WI38 (cell line): Measurements from ENCODE around the gene PCDH11Y.
"Not testable (repeated sequence)": the region's sequence is repeated elsewhere in the genome, so short reads cannot be mapped to it uniquely, and the experiment has no call there.

Source experiments
- H3K4me3 ChIP-seq: 2 replicates; pipeline ENCODE4 v1.5.1; 2011; ENCODE audit warnings: low read depth, mild to moderate bottlenecking, control low read depth, low read length

The PCDH11Y gene, protein sequence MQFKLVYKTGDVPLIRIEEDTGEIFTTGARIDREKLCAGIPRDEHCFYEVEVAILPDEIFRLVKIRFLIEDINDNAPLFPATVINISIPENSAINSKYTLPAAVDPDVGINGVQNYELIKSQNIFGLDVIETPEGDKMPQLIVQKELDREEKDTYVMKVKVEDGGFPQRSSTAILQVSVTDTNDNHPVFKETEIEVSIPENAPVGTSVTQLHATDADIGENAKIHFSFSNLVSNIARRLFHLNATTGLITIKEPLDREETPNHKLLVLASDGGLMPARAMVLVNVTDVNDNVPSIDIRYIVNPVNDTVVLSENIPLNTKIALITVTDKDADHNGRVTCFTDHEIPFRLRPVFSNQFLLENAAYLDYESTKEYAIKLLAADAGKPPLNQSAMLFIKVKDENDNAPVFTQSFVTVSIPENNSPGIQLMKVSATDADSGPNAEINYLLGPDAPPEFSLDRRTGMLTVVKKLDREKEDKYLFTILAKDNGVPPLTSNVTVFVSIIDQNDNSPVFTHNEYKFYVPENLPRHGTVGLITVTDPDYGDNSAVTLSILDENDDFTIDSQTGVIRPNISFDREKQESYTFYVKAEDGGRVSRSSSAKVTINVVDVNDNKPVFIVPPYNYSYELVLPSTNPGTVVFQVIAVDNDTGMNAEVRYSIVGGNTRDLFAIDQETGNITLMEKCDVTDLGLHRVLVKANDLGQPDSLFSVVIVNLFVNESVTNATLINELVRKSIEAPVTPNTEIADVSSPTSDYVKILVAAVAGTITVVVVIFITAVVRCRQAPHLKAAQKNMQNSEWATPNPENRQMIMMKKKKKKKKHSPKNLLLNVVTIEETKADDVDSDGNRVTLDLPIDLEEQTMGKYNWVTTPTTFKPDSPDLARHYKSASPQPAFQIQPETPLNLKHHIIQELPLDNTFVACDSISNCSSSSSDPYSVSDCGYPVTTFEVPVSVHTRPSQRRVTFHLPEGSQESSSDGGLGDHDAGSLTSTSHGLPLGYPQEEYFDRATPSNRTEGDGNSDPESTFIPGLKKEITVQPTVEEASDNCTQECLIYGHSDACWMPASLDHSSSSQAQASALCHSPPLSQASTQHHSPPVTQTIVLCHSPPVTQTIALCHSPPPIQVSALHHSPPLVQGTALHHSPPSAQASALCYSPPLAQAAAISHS (N-terminal part only)

DNA sequence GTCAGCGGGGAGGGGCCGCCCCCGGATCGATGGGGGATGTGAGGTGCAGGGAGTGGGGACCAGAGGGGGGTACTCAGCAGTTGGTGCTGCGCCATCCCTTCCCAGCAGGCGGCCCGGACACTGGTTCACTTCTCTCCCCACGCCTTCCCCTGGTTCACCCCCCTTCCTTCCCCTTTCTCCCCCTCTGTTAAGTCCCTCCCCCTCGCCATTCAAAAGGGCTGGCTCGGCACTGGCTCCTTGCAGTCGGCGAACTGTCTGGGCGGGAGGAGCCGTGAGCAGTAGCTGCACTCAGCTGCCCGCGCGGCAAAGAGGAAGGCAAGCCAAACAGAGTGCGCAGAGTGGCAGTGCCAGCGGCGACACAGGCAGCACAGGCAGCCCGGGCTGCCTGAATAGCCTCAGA lies at the start of gene PCDH11Y:
Gene PCDH11Y, plus strand, starts transcription at position 240 of the 400 bp plus-strand sequence. CDS start 56,804 bp downstream, outside the sequence.
- H3K4me3 ChIP-seq = not testable (repeated sequence)

DNA sequence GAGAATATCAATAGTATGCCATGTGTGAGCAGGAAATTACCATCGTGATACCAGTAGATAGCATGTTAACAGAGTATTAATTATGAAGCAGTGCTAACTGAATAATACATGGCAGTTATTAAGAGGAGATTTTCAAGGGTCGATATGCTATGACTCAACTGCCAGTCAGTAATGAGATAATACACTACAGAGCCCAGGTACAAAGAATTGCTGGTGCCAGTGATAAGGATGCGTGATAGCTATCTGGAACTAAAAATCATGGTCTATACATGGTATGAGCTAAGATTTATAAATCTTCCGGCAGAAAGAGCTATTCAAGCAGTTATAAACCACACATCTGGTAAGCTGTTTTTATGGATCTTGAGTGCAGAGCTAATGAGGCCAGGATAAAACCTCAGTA lies 32.2 kb upstream of the PCDH11Y start:
- H3K4me3 ChIP-seq = not testable (repeated sequence)

DNA sequence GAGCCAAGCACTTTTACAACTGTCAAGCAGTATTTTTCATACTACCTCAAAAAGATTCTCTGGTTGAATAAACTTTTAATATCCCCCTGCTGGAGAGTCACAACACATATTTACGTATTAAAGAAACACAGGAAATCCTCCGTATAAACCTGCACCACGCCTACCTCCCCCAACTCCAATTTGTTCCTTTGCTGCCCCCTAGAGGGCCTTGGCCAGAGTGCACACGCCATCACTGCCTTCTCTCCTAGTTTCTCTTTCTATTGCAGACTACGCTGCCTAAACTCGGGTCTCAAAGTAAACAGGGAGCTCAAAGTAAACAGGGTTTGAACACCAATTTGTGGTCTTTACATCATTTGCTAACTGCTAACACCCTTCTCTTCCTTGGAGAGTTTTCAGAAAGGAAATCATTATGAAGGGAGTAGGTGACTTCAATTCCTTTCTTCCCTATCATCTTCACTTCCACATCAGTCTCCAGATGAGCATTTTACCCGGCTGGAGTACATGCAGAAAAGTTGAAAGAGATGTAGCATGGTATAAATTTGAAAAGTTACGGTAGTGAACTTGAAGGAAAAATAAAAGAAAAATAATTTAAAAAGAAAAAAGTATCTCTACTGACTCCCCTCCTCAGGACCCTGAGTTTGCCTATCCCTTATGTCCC lies 8.2 kb upstream of the PCDH11Y start:
- H3K4me3 ChIP-seq = not testable (repeated sequence)

DNA sequence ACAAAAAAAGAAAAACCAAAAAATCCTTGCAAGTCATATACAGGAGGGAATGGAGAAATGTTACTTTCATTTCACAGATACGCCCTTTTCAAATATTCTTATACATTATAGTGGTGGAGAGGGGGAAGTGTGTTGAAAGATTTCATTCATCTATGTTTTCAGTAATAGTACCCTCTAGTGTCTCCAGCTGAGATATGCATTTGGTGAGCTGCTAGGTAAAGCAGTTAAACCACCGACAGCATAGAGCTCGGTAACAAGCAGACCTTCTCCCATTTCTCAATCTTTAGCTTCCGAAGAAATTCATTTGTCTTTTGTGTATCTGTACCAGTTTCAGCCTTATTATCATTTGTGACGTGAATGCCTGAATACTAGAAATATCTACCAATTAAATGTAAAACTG lies 5.2 kb upstream of the PCDH11Y start:
- not testable (repeated sequence) for H3K4me3 ChIP-seq

DNA sequence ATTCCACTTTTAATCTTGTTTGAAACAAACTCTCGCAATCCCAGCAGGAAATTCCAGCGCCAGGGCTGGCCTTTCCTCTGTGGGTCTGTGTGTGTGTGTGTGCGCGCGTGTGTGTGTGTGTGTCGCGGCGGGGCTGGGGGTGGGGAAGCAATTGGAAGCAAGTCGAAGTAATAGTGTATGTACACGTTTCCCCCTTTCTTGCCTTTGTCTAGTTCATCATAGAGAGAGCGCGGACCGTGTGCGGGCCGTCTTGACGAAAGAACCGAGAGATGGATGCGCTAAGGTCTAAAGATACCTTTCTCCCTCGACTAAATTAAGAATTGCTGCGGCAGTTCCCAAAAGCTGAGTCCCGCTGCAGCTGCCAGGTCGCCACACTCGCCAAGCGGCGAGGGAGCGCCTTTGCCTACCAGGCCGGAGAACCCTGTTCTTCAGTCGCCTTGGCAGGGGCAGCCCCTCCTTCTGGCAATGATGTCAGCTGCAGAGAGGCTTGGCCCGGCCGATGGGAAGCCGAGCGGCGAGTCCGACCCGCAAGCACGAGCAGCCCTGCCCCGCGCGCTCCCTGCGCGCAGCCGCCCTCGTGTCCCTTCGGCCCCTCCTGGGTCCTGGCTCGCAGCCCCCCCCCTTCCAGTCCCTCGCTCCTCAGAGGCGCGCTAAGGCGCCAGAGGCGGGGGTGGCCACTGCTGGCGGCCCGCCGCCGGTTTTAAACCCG lies 2.5 kb downstream of the PCDH11Y start:
- not testable (repeated sequence) for H3K4me3 ChIP-seq

DNA sequence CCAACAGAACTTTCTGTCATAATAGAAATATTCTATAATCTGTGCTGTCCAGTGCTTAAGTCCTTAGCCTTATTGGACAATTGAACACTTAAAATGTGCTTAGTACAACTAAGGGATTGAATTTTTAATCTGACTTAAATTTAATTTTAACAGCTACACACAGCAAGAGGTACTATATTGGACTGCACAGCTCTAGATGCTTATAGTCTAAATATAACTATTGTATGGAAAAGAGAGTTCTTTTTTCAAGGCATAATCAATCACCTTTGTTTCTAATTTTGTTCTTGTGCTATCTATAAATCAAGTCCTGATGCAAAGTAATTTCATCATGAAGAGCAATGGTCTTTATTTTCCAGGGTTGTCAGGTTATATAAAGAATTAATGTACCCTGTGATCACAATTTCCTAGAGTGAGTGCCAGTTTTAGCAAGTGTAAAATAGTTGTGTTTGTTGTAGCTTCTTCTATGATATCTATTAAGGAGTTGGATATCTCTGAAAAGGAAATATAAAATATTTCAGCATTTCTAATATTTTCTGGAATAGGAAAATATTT lies 39.0 kb downstream of the PCDH11Y start:
- not testable (repeated sequence) for H3K4me3 ChIP-seq

DNA sequence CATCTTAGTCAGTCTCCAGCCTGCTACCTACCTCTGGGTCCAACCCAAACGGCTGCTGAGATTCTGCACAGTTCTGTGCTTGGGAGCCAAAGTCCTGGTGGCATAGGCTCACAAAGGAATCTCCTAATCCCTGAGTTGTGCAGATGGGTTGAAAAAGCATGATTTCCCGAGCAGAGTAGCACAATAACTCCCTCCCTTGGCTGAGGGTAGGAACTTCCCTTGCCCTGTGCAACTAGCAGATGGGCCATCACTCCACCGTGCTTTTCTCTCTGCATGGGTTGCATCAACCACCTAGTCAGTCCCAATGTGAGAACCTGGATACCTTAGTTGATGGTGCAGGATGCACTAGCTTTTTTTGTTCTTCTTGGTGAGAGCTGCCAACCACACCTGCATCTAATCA lies 82.9 kb downstream of the PCDH11Y start:
- H3K4me3 ChIP-seq = not testable (repeated sequence)

DNA sequence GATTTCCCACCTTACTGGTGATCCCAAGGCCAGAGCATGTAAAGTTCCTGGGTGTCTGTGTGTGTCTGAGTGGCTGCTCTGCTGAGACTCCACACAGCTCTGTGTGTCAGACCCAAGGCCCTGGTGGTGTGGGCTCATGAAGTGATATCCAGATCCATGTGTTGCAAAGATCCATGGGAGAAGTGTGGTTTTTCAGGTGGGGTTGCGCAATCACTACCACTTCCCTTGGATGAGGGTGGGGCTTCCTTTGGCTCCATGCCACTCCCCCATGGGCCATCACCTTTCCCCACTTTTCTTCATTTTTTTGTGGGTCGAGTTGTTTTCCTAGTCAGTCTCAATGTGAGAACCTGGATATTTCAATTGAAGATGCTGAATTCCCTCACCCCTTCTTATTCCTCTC lies 182.9 kb downstream of the PCDH11Y start:
- not testable (repeated sequence) for H3K4me3 ChIP-seq

DNA sequence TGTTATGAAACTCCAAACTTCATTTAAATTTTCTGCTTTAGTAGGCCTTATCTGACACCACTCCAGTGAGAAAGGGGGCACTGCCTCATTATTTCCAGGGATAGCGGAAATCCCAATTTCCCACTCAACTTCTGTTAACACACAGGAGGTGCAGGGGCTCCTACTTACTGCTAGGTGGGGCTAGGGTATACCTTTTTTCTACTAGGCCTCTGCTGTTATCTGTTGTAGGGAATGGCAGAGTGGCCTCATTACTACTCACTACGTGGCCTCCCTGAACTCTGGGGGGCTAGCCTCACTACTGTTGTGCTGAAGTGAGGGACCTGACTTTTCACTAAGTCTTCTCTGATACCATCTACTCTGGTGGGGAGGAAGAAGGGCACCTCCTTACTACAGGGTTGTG lies 215.0 kb downstream of the PCDH11Y start:
- not testable (repeated sequence) for H3K4me3 ChIP-seq

DNA sequence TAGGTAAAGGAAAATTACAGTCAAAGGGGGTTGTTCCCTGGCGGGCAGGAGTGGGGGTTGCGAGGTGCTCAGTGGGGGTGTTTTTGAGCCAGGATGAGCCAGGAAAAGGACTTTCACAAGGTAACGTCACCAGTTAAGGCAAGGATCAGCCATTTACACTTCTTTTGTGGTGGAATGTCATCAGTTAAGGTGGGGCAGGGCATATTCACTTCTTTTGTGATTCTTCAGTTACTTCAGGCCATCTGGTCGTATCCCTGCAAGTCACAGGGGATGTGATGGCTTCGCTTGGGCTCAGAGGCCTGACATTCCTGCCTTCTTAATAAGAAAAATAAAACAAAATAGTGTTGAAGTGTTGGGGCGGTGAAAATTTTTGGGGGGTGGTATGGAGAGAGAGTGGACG lies 324.8 kb downstream of the PCDH11Y start:
- H3K4me3 ChIP-seq = not testable (repeated sequence)

DNA sequence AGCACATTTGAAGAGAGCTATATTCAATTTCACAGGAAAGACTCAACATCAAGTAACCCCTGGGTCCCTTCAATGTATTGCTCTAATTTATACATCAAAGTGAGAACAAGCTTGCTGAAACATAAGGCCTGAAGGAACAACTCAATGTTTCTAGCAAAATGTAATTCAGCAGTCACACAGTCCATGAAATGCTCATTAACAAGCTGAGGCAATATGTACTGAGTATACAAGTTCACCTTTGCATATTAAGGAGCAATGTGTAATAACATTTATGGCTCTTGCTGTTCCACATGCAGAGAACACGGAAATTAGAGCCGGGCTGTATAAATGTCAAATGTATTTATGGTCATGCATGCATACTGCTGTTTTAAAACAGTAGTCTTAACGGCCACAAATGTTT lies 342.1 kb downstream of the PCDH11Y start:
- not testable (repeated sequence) for H3K4me3 ChIP-seq

DNA sequence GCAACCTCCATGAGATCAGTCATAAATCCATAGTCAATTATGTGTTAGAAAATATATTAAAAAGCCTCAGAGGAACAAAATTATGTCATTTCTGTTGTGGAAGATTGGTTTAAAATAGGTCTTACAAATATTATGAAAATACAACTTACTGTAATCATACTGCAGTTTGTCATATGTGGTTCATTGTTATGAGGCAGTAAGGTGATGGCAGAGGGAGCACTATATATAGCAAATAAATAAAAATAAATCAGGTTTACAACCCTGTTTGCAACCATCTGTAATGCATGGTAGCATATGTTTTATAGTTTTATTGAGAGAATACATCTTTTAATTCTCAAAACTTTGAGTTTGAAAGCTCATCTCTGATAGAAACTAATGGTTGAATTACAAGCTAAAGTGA lies 543.6 kb downstream of the PCDH11Y start:
- not testable (repeated sequence) for H3K4me3 ChIP-seq

DNA sequence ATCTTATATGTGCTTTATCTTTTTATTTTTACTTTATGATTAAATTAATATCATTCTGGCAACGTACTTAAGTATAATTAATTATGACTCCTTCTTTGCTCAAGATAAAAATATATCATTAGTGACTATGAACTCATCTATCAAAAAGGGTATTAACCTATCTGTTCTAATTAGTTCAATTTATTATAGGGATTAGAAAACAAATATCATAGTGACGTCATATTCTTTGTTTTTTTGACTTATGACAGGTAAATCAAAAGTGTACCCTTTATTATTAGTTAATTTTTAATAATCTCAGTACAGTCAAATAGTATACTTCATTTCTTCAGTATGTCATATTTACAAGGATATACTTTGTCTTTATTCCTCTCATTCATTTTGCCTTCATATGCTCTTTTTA lies 638.5 kb downstream of the PCDH11Y start:
- H3K4me3 ChIP-seq = not testable (repeated sequence)

DNA sequence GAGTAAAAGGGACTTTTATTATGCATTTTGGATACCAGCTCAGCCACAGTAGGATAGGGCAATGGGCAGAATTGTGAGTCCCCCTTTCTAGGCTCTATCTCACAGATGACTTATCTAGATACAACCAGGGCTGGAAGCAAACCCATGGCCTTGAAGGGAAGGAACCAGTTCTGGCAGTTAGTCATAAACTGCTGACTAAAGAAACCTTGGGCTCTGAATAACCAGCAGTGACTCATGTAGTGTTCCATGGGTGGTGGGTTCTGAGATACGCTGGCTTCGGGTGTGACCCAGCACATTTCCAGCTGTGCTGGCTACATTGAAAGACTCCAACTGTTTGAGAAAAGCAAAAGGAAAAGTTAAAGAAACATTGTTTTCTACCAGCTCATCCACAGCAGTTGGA lies 679.2 kb downstream of the PCDH11Y start:
- not testable (repeated sequence) for H3K4me3 ChIP-seq

DNA sequence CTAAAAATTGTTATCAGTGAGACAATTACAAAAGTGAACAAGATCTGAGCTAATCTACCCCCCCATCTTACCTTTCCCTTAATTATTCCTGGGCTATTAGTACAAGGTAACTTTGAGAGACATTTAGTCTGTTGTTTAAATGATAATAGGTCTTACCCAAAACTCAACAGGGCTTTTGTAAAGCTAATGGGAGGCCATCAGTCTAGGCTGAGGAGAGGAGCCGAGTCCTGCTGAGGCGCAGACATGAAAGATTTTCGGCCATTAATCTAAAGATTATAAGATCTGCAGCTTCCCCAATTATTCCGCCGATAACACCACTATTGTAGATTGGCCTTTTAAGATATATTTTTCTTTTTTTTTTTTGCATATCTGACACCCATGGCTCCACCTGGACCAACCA lies 708.6 kb downstream of the PCDH11Y start:
- not testable (repeated sequence) for H3K4me3 ChIP-seq

DNA sequence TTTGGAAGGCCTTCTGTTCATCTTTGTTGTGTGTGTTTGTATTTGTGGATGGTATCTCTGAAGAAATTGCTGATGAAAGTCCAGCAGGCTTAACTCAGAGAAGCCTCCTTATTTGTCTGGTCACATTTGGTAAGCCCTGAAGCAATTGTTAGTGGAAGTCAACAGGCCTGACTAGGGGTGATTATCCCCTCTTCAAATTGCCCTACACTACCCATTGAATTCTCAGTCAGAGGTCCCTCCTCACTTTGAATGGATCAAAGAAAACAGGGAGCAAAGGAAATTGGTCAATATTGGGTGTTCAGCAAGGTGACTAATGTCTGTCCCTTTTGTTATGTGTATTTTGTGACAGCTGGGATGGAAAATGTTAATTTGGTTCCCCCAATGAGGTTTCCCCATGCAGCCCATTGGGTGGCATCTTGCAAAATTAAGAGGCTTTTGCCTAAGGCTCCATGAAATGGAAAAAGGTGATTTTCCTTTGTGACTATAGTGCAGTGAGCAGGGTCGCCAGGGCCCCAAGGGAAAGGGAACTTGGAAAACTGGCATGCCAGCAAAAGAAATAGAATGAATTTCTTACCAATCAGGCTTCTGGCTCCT lies 709.8 kb downstream of the PCDH11Y start:
- not testable (repeated sequence) for H3K4me3 ChIP-seq

DNA sequence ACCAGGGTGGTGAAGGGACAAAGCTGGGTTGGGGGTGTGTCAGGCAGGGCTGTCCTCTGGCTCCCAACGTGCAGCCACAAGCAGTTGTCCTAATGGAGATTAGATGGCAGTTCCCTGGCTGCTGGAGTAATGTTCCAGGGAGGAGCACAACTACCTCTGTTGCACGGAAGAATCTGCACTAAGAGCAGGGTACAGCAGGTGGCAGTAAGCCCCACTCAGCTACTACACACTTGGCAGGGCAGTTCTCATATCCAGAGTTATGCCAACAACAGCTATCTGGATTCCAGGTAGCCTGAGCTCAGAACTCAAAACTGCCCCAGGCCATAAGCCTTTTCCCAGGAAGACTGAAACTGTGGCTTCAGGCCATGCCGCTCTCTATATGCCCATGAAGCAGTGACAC lies 761.3 kb downstream of the PCDH11Y start:
- H3K4me3 ChIP-seq = not testable (repeated sequence)

DNA sequence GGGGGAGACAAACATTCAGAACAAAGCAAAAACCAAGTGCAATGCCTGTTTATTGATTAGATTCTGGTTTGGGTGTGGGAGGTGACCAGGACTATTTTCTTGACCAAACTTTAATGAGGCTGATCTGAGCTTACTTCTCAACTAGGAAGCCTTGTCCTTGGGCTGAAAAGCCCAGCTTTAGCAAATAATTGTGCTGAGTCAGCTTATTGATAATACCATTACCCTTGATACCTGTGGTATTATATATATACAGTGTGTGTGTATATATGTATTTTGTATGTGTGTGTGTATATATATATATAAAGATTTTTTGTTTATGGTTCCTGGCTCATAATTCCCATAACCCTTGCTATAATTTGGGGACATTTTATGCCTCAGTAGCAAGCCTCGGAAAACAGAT lies 776.4 kb downstream of the PCDH11Y start:
- not testable (repeated sequence) for H3K4me3 ChIP-seq
